IPS DF 6.9 (cell line): ENCODE measurements around the gene DNM3.
"Not testable (repeated sequence)": the region's sequence is repeated elsewhere in the genome, so short reads cannot be mapped to it uniquely, and the experiment has no call there.

Source experiments
- DNase-seq: peaks from one replicate; pipeline ENCODE4 v3.0.0-alpha.2; 2013; ENCODE audit warnings: low read depth, low spot score
- H3K27ac ChIP-seq: one replicate; pipeline ENCODE4 v1.5.1; 2013; ENCODE audit warnings: low read length, control low read depth
- H3K27me3 ChIP-seq: 2 replicates; pipeline ENCODE4 v1.6.1; 2013; ENCODE audit warnings: mild to moderate bottlenecking, low read length; ENCODE audit not compliant: control insufficient read depth, insufficient read depth
- H3K36me3 ChIP-seq: 2 replicates; pipeline ENCODE4 v1.6.1; 2013; ENCODE audit warnings: low read length; ENCODE audit not compliant: control insufficient read depth, insufficient read depth
- H3K4me1 ChIP-seq: 2 replicates; pipeline ENCODE4 v1.6.1; 2013; ENCODE audit warnings: low read length; ENCODE audit not compliant: control insufficient read depth, insufficient read depth
- H3K4me3 ChIP-seq: 2 replicates; pipeline ENCODE4 v1.5.1; 2013; ENCODE audit warnings: mild to moderate bottlenecking, low read length
- H3K9me3 ChIP-seq: 2 replicates; pipeline ENCODE4 v1.6.1; 2013; ENCODE audit warnings: low read length, inconsistent platforms; ENCODE audit not compliant: control insufficient read depth, insufficient read depth
- WGBS: extraction: QIAGEN DNeasy Blood & Tissue Kit; methylation state at CpG from one replicate; pipeline ENCODE4 v1.1.7; 2013; ENCODE audit warnings: mixed read lengths, missing lambda C conversion rate; ENCODE audit not compliant: insufficient read length, insufficient coverage; 5-methylcytosine and 5-hydroxymethylcytosine counted together

DNM3 gene

DNA sequence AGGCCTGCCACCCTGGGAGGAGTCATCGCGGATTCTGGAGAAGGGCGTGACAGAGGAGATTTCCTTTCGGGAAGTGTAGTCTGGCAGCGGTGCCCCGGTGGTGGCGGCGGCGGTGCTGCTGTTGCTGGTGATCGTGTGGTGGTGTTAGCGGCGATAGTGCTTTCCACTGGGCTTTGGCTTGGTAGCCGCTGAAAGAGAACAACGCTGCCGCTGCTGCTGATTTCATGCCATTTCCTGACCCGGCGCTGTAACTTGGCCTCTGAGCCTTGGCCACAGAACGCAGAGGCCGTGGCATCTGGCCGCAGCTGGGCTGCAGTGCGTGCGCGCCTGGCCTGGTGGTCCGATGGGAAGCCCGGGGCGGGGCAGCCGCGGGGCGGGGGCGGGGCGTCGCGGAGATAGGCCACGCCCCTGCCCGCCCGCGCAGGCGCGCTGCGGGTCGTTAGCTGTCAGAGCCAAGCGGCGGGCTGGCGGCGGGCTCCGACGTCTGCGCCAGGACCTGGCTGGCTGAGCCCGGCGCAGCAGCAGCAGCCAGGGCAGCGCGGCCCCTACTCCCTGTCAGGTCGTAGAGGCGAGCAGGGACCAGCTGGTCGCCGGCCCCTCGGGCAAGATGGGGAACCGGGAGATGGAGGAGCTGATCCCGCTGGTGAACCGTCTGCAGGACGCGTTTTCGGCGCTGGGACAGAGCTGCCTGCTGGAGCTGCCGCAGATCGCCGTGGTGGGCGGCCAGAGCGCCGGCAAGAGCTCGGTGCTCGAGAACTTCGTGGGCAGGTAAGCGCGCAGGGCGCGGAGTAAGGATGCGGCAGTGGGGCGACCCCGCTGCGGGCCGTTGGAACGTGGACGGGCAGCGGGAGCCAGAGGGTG lies at the start of gene DNM3:
TSS of gene DNM3 (plus strand) at position 449 of the 861 bp plus-strand sequence. CDS start at position 608, 159 bp downstream.
- Histone ChIP-seq H3K27me3 (no peaks in the 10 kb centered on the region), H3K27ac (no peak within 1 kb of the TSS), H3K36me3 (no peaks in the 10 kb centered on the region), H3K9me3 (no peaks in the 10 kb centered on the region), H3K4me1 (0 out of 2 replicates have a peak, but pooled peaks cover 1% of the 10 kb centered on the region), H3K4me3 (peak within 1 kb of the TSS; percentile 76)
- DNase-seq, result peak; percentile 52
- WGBS, result no CpG with 5 or more reads among the region's 85 CpGs

DNA sequence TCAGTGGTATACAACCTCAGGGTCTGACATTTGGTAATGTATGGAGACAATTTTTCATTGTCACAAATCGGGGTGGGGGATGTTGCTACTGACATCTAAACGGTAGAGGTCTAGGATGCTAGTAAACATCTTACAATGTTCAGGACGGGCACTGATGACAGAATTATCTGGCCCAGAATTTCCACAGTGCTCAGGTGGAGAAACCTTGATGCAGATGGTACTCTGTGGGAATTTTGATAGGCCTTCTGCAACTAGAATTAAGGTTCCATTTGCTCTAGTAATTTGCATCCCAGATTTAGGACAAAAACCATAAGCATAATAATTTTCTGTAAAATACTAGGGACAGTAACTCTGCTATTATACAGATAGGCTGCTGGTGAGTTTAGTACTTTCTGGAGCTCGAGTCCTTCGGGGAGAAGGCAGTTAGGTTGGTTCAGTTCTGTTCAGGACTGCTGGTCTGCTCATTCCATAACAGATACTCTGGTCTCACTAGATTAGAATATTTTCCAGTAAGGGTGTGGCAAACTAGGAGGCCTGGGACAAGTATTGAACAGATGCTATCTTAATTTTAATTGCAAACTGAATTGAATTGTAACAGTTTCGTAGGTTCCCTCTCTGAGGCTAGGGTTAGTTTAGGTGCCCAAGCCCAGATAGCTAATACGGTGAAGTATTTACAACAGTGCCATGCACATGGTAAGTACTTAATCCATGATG lies 48.5 kb upstream of the DNM3 start:
- H3K4me1 ChIP-seq, result no peaks in the 10 kb centered on the region
- H3K27ac ChIP-seq, result no peak overlapping the region
- H3K9me3 ChIP-seq, result no peaks in the 10 kb centered on the region
- no CpG with 5 or more reads among the region's 7 CpGs for WGBS
- H3K36me3 ChIP-seq, result peaks cover 41% of the 10 kb centered on the region; the same call in 1 of the 2 replicates
- DNase-seq, result no peak
- no peak overlapping the region for H3K4me3 ChIP-seq
- H3K27me3 ChIP-seq, result no peaks in the 10 kb centered on the region

DNA sequence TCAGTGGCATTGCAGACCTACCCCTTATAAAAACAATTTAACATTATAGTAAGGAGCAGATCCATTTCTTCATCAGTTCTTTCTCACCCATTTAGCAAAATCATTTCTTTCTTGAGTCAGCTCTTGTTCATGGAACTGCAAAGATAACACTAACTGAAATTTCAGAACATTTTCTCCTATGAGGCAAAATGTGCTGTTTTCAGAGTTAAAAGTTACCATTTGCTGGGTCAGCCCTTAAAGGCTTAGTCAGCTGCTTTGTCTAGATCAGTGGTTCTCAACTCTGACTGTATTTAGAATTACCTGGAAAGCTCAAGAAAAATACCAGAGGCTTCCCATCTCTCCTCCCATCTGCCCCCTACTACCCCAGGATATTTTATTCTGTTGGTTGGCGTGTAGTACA lies 47.7 kb upstream of the DNM3 start:
- Histone ChIP-seq H3K27me3 (no peaks in the 10 kb centered on the region), H3K4me3 (no peak overlapping the region), H3K36me3 (peaks cover 36% of the 10 kb centered on the region; the same call in 1 of the 2 replicates), H3K4me1 (no peaks in the 10 kb centered on the region), H3K27ac (no peak overlapping the region), H3K9me3 (no peaks in the 10 kb centered on the region)
- no CpG with 5 or more reads among the region's 1 CpG for WGBS
- no peak for DNase-seq

DNA sequence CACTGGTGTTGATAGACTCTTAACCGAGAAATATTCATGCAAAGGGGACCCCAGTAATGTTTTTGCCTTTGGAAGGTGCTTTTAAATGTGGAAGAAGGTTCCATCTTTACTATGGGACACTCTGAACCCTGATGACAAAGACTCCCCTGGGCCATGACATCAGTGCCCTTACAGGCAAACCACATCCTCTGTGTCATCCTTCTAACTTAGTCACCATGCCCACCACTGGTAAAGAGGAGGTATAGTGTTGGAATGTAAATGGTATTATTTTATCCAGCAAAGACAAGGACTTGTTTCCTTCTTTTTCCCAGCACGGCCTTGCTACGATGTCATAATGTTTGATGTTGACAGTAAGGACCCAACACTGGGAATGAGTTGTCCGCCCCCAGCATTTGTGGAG lies 47.2 kb upstream of the DNM3 start:
- no peaks in the 10 kb centered on the region for H3K9me3 ChIP-seq
- no peak for DNase-seq
- no peaks in the 10 kb centered on the region for H3K4me1 ChIP-seq
- no peak overlapping the region for H3K27ac ChIP-seq
- WGBS, result no CpG with 5 or more reads among the region's 4 CpGs
- no peaks in the 10 kb centered on the region for H3K27me3 ChIP-seq
- H3K36me3 ChIP-seq, result peaks cover 32% of the 10 kb centered on the region; the same call in 1 of the 2 replicates
- H3K4me3 ChIP-seq, result no peak overlapping the region

DNA sequence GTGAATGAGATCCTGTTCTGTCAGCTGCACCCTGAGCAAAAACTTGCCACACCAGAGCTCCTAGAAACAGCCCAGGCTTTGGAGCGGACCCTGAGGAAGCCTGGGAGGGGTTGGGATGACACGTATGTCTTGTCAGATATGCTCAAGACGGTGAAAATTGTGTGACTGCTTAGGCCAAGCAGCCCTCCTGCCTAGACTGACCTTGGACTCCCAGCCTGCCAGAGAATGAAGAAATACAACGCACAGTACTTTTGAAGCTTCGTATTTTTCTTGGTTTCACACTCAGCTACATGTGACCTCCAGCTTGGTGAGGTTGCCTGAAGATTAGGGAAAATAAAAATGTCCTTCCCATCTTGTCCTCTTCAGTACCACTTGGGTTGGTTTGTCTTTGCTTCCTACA lies 44.7 kb upstream of the DNM3 start:
- Histone ChIP-seq H3K27me3 (no peaks in the 10 kb centered on the region), H3K36me3 (peaks cover 29% of the 10 kb centered on the region; the same call in 1 of the 2 replicates), H3K4me1 (peaks cover under 1% of the 10 kb centered on the region; the same call in 1 of the 2 replicates), H3K27ac (no peak overlapping the region), H3K9me3 (no peaks in the 10 kb centered on the region), H3K4me3 (no peak overlapping the region)
- no peak for DNase-seq
- no CpG with 5 or more reads among the region's 5 CpGs for WGBS

DNA sequence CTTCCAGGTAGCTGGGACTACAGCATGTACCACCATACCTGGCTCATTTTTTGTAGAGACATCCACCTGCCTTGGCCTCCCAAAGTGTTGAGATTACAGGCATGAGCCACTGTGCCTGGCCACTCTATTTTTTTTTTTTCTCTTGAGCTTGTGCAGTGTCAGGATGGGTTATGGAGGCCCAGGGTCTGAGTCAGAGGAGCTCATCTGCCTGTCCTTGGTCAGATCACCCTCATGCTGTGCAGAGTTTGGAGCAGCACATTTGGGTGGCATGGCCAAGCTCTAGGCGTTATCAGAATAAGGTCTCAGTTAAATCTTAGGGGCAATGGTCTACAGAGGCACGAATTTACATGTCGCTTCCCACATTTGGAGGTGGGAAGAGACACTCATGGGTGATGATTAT lies 43.0 kb upstream of the DNM3 start:
- Histone ChIP-seq H3K36me3 (peaks cover 17% of the 10 kb centered on the region; the same call in 1 of the 2 replicates), H3K9me3 (no peaks in the 10 kb centered on the region), H3K4me3 (no peak overlapping the region), H3K27ac (no peak overlapping the region), H3K4me1 (peaks cover 2% of the 10 kb centered on the region; the same call in 1 of the 2 replicates), H3K27me3 (no peaks in the 10 kb centered on the region)
- DNase-seq, result no peak
- no CpG with 5 or more reads among the region's 3 CpGs for WGBS

DNA sequence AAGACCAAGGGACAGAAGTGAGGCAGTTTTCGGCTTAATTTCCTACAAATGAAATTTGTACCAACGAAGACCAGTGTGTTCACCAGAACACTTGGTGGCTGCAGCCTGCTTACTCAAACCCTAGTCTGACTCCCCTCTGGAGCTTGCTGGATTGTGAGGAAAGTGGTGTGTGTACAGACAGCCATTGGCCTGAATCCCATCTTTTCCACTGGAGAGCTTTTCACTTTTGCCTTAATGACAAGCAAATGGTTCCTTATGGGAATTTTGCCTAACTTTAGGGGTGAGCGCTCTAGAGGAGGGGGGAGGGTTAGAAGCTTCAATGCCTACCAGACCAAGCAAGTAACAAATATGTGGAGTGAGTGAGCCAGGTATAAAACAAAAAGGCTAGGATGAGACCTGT lies 42.5 kb upstream of the DNM3 start:
- DNase-seq, result no peak
- no peaks in the 10 kb centered on the region for H3K27me3 ChIP-seq
- H3K4me1 ChIP-seq, result peaks cover 3% of the 10 kb centered on the region; the same call in 1 of the 2 replicates
- no peak overlapping the region for H3K27ac ChIP-seq
- peaks cover 17% of the 10 kb centered on the region; the same call in 1 of the 2 replicates for H3K36me3 ChIP-seq
- no peak overlapping the region for H3K4me3 ChIP-seq
- no peaks in the 10 kb centered on the region for H3K9me3 ChIP-seq
- no CpG with 5 or more reads among the region's 3 CpGs for WGBS

DNA sequence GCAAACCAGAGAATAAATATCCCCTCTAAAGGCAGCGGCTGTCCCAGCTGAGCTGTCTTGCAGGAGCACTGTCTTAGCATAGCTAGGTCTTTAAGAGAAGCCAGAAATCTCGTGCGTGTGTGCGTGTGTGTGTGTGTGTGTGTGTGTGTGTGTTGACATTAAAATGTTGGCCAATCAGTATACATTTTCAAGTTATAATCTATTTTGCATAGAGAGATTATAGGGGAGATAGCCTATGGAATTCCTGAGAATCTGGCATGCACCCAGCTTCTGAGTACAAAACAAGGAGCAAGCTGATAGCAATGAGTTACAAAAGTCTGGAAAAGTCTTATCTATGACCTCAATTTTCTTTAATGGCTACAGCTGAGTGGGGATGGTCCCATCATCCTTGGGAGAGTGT lies 42.1 kb upstream of the DNM3 start:
- Histone ChIP-seq H3K9me3 (no peaks in the 10 kb centered on the region), H3K4me3 (no peak overlapping the region), H3K4me1 (peaks cover 3% of the 10 kb centered on the region; the same call in 1 of the 2 replicates), H3K27me3 (no peaks in the 10 kb centered on the region), H3K36me3 (peaks cover 17% of the 10 kb centered on the region; the same call in 1 of the 2 replicates), H3K27ac (no peak overlapping the region)
- DNase-seq, result no peak
- WGBS, result no CpG with 5 or more reads among the region's 4 CpGs

DNA sequence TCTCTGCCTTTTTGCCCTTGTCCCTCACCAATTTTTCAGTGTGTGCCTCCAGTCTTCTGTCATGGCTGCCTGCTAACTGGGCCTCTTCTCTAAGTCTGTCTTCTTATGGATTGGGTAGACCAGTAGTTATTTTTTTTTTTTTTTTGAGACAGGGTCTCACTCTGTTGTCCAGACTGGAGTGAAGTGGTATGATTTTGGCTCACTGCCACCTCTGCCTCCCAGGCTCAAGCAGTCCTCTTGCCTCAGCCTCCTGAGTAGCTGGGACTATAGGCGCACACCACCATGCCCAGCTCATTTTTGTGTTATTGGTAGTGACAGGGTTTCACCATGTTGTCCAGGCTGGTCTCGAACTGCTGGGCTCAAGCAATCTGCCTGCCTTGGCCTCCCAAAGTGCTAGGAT lies 41.6 kb upstream of the DNM3 start:
- H3K36me3 ChIP-seq, result peaks cover 17% of the 10 kb centered on the region; the same call in 1 of the 2 replicates
- DNase-seq, H3K4me3 ChIP-seq, H3K9me3 ChIP-seq, H3K4me1 ChIP-seq, H3K27me3 ChIP-seq, H3K27ac ChIP-seq: not testable (repeated sequence)
- no CpG with 5 or more reads among the region's 2 CpGs for WGBS

DNA sequence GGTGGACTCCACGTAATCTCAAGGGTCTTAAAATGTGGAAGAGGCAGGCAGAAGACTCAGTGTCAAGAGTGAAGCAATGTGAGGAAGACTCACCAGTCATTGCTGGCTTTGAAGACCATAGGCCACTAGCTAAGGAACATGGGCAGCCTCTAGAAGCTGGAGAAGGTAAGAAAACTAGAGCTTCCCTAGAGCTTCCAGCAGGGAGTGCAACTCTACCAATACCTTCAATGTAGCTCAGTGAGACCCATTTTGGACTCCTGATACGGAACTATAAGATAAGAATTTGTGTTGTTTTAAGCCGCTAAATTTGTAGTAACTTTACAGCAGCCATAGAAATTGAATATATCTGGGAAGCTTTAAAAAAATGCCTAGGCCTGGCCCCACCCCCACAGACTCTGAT lies 41.0 kb upstream of the DNM3 start:
- Histone ChIP-seq H3K36me3 (peaks cover 12% of the 10 kb centered on the region; the same call in 1 of the 2 replicates), H3K4me1 (peaks cover 3% of the 10 kb centered on the region; the same call in 1 of the 2 replicates), H3K4me3 (no peak overlapping the region), H3K27ac (no peak overlapping the region), H3K9me3 (no peaks in the 10 kb centered on the region), H3K27me3 (no peaks in the 10 kb centered on the region)
- WGBS, result no CpG with 5 or more reads among the region's 3 CpGs
- DNase-seq, result no peak
